ENCODE data around the gene NFASC.

Gene NFASC

GRCh38 chr1:204870160-204870912 lies at the start of gene NFASC:
Gene NFASC, plus strand, starts transcription at chr1:204870862. Its CDS starts 73,454 bp downstream, at chr1:204944316.
- H3K27ac ChIP-seq (ENCODE audit: low read depth, low read length), result no peak within 1 kb of the TSS
- H3K9ac ChIP-seq (ENCODE audit: low read length), result no peak within 1 kb of the TSS

GRCh38 chr1:204821476-204821875 lies 49.2 kb upstream of the NFASC start:
- Histone ChIP-seq H3K27ac (ENCODE audit: low read depth, low read length) (peak overlapping the region; percentile 89), H3K4me1 (ENCODE audit: control insufficient read depth, insufficient read depth, low read length) (peaks cover 39% of the 10 kb centered on the region)

More at GRCh38 chr1:204870160-204870912, at the start of gene NFASC:
- H3K4me3 ChIP-seq (ENCODE audit: low read length), result no peak within 1 kb of the TSS
- H3K36me3 ChIP-seq (ENCODE audit: control insufficient read depth, insufficient read depth, low read length), result no peaks in the 10 kb centered on the region
- H3K4me1 ChIP-seq (ENCODE audit: control insufficient read depth, insufficient read depth, low read length), result peaks cover 12% of the 10 kb centered on the region
- H3K27me3 ChIP-seq (ENCODE audit: control insufficient read depth, insufficient read depth, low read length), result no peaks in the 10 kb centered on the region

GRCh38 chr1:204821924-204822323 lies 48.7 kb upstream of the NFASC start:
- no peak overlapping the region for H3K9ac ChIP-seq (ENCODE audit: low read length)
- H3K27me3 ChIP-seq (ENCODE audit: control insufficient read depth, insufficient read depth, low read length), result peaks cover 2% of the 10 kb centered on the region
- H3K27ac ChIP-seq (ENCODE audit: low read depth, low read length), result peak overlapping the region; percentile 79
- peaks cover 39% of the 10 kb centered on the region for H3K4me1 ChIP-seq (ENCODE audit: control insufficient read depth, insufficient read depth, low read length)
- H3K4me3 ChIP-seq (ENCODE audit: low read length), result no peak overlapping the region
- H3K36me3 ChIP-seq (ENCODE audit: control insufficient read depth, insufficient read depth, low read length), result no peaks in the 10 kb centered on the region

More at GRCh38 chr1:204821476-204821875, 49.2 kb upstream of the NFASC start:
- Histone ChIP-seq H3K36me3 (ENCODE audit: control insufficient read depth, insufficient read depth, low read length) (no peaks in the 10 kb centered on the region), H3K9ac (ENCODE audit: low read length) (no peak overlapping the region), H3K4me3 (ENCODE audit: low read length) (no peak overlapping the region), H3K27me3 (ENCODE audit: control insufficient read depth, insufficient read depth, low read length) (peaks cover 1% of the 10 kb centered on the region)

GRCh38 chr1:204826970-204827369 lies 43.7 kb upstream of the NFASC start:
- Histone ChIP-seq H3K4me1 (ENCODE audit: control insufficient read depth, insufficient read depth, low read length) (peaks cover 22% of the 10 kb centered on the region), H3K27ac (ENCODE audit: low read depth, low read length) (no peak overlapping the region), H3K27me3 (ENCODE audit: control insufficient read depth, insufficient read depth, low read length) (peaks cover 6% of the 10 kb centered on the region), H3K9ac (ENCODE audit: low read length) (no peak overlapping the region), H3K36me3 (ENCODE audit: control insufficient read depth, insufficient read depth, low read length) (no peaks in the 10 kb centered on the region), H3K4me3 (ENCODE audit: low read length) (no peak overlapping the region)

GRCh38 chr1:204828352-204828850 lies 42.3 kb upstream of the NFASC start:
- H3K27me3 ChIP-seq (ENCODE audit: control insufficient read depth, insufficient read depth, low read length), result peaks cover 6% of the 10 kb centered on the region
- H3K36me3 ChIP-seq (ENCODE audit: control insufficient read depth, insufficient read depth, low read length), result no peaks in the 10 kb centered on the region
- H3K4me3 ChIP-seq (ENCODE audit: low read length), result peak overlapping the region; percentile 71
- peak overlapping the region; percentile 41 for H3K27ac ChIP-seq (ENCODE audit: low read depth, low read length)
- peaks cover 12% of the 10 kb centered on the region for H3K4me1 ChIP-seq (ENCODE audit: control insufficient read depth, insufficient read depth, low read length)
- H3K9ac ChIP-seq (ENCODE audit: low read length), result no peak overlapping the region

- Histone ChIP-seq H3K9ac (ENCODE audit: low read length) (no peak overlapping the region), H3K36me3 (ENCODE audit: control insufficient read depth, insufficient read depth, low read length) (no peaks in the 10 kb centered on the region), H3K27ac (ENCODE audit: low read depth, low read length) (peak overlapping the region; percentile 41)
Observed at GRCh38 chr1:204829133-204829825, 41.4 kb upstream of the NFASC start.

GRCh38 chr1:204830747-204831146 lies 39.9 kb upstream of the NFASC start:
- Histone ChIP-seq H3K4me3 (ENCODE audit: low read length) (peak overlapping the region; percentile 71), H3K9ac (ENCODE audit: low read length) (no peak overlapping the region), H3K36me3 (ENCODE audit: control insufficient read depth, insufficient read depth, low read length) (no peaks in the 10 kb centered on the region), H3K4me1 (ENCODE audit: control insufficient read depth, insufficient read depth, low read length) (peaks cover 12% of the 10 kb centered on the region), H3K27ac (ENCODE audit: low read depth, low read length) (no peak overlapping the region), H3K27me3 (ENCODE audit: control insufficient read depth, insufficient read depth, low read length) (peaks cover 6% of the 10 kb centered on the region)

More at GRCh38 chr1:204829133-204829825, 41.4 kb upstream of the NFASC start:
- peak overlapping the region; percentile 71 for H3K4me3 ChIP-seq (ENCODE audit: low read length)
- peaks cover 12% of the 10 kb centered on the region for H3K4me1 ChIP-seq (ENCODE audit: control insufficient read depth, insufficient read depth, low read length)
- H3K27me3 ChIP-seq (ENCODE audit: control insufficient read depth, insufficient read depth, low read length), result peaks cover 6% of the 10 kb centered on the region

- peaks cover 12% of the 10 kb centered on the region for H3K4me1 ChIP-seq (ENCODE audit: control insufficient read depth, insufficient read depth, low read length)
- no peak overlapping the region for H3K27ac ChIP-seq (ENCODE audit: low read depth, low read length)
- no peaks in the 10 kb centered on the region for H3K36me3 ChIP-seq (ENCODE audit: control insufficient read depth, insufficient read depth, low read length)
- no peak overlapping the region for H3K9ac ChIP-seq (ENCODE audit: low read length)
- H3K27me3 ChIP-seq (ENCODE audit: control insufficient read depth, insufficient read depth, low read length), result peaks cover 6% of the 10 kb centered on the region
- H3K4me3 ChIP-seq (ENCODE audit: low read length), result no peak overlapping the region
Observed at GRCh38 chr1:204831186-204831585, 39.5 kb upstream of the NFASC start.

GRCh38 chr1:204834336-204834735 lies 36.3 kb upstream of the NFASC start:
- H3K27ac ChIP-seq (ENCODE audit: low read depth, low read length), result no peak overlapping the region
- H3K27me3 ChIP-seq (ENCODE audit: control insufficient read depth, insufficient read depth, low read length), result no peaks in the 10 kb centered on the region
- H3K9ac ChIP-seq (ENCODE audit: low read length), result no peak overlapping the region
- H3K4me1 ChIP-seq (ENCODE audit: control insufficient read depth, insufficient read depth, low read length), result peaks cover 10% of the 10 kb centered on the region
- H3K4me3 ChIP-seq (ENCODE audit: low read length), result no peak overlapping the region
- no peaks in the 10 kb centered on the region for H3K36me3 ChIP-seq (ENCODE audit: control insufficient read depth, insufficient read depth, low read length)

- Histone ChIP-seq H3K9ac (ENCODE audit: low read length) (no peak overlapping the region), H3K36me3 (ENCODE audit: control insufficient read depth, insufficient read depth, low read length) (no peaks in the 10 kb centered on the region), H3K27ac (ENCODE audit: low read depth, low read length) (no peak overlapping the region), H3K4me3 (ENCODE audit: low read length) (no peak overlapping the region), H3K27me3 (ENCODE audit: control insufficient read depth, insufficient read depth, low read length) (no peaks in the 10 kb centered on the region), H3K4me1 (ENCODE audit: control insufficient read depth, insufficient read depth, low read length) (peaks cover 10% of the 10 kb centered on the region)
Observed at GRCh38 chr1:204834752-204835151, 35.9 kb upstream of the NFASC start.

GRCh38 chr1:204835737-204836136 lies 34.9 kb upstream of the NFASC start:
- no peak overlapping the region for H3K27ac ChIP-seq (ENCODE audit: low read depth, low read length)
- H3K4me1 ChIP-seq (ENCODE audit: control insufficient read depth, insufficient read depth, low read length), result peaks cover 3% of the 10 kb centered on the region
- no peaks in the 10 kb centered on the region for H3K27me3 ChIP-seq (ENCODE audit: control insufficient read depth, insufficient read depth, low read length)
- H3K9ac ChIP-seq (ENCODE audit: low read length), result no peak overlapping the region
- H3K36me3 ChIP-seq (ENCODE audit: control insufficient read depth, insufficient read depth, low read length), result no peaks in the 10 kb centered on the region
- no peak overlapping the region for H3K4me3 ChIP-seq (ENCODE audit: low read length)

GRCh38 chr1:204836856-204837255 lies 33.8 kb upstream of the NFASC start:
- no peak overlapping the region for H3K27ac ChIP-seq (ENCODE audit: low read depth, low read length)
- H3K9ac ChIP-seq (ENCODE audit: low read length), result no peak overlapping the region
- no peaks in the 10 kb centered on the region for H3K27me3 ChIP-seq (ENCODE audit: control insufficient read depth, insufficient read depth, low read length)
- H3K36me3 ChIP-seq (ENCODE audit: control insufficient read depth, insufficient read depth, low read length), result no peaks in the 10 kb centered on the region
- no peak overlapping the region for H3K4me3 ChIP-seq (ENCODE audit: low read length)
- H3K4me1 ChIP-seq (ENCODE audit: control insufficient read depth, insufficient read depth, low read length), result no peaks in the 10 kb centered on the region

All from rectal smooth muscle tissue (tissue), 1 donor.